ENCODE data around the gene PCED1B.

DNA sequence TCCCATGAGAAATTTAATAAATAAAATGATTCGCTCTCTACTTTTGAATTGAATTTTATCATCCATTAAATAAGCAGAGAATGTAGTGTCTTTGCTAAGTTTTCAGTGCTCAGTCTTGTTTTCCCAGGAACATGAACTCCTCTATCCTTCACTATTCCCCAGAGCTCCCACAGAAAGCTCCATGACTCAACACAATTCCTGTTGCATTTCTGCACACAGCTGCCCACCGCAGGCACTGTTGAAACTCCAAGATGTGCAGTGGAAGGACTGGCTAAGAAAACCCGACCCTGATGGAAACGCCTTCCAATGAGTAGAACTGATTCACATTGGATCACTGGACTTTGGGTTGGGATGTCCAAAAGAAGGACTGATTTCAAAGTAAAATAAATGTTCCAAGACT is 202.8 kb downstream of the PCED1B start:
- no peak for TF ChIP-seq POLR2A (IDR thresholded peaks at IDR 0.05; ENCODE audit: extremely low read depth, insufficient read length)
- TF ChIP-seq CTCF (IDR thresholded peaks at IDR 0.05; ENCODE audit: low read depth, low read length) = no peak
